Nephron progenitor cell (in vitro differentiated cells): ENCODE measurements around the gene STRIP1.

Experiments
- DNase-seq: peaks from one replicate; pipeline ENCODE4 v3.0.0; 2021
- H3K27ac Mint-ChIP-seq: 2 replicates; pipeline ENCODE4 v1.8.0; 2021; ENCODE audit warnings: mild to moderate bottlenecking, moderate library complexity, mixed read lengths
- H3K27me3 Mint-ChIP-seq: 2 replicates; pipeline ENCODE4 v1.8.0; 2021; ENCODE audit warnings: mild to moderate bottlenecking, low read depth, mixed read lengths; ENCODE audit not compliant: poor library complexity
- H3K36me3 Mint-ChIP-seq: 2 replicates; pipeline ENCODE4 v1.8.0; 2021; ENCODE audit warnings: low read depth, mixed read lengths
- H3K4me1 Mint-ChIP-seq: 2 replicates; pipeline ENCODE4 v1.8.0; 2021; ENCODE audit warnings: mixed read lengths
- H3K4me3 Mint-ChIP-seq: 2 replicates; pipeline ENCODE4 v1.8.0; 2021; ENCODE audit warnings: mild to moderate bottlenecking, moderate library complexity, mixed read lengths
- H3K9me3 Mint-ChIP-seq: 2 replicates; pipeline ENCODE4 v1.8.0; 2021; ENCODE audit warnings: mild to moderate bottlenecking, moderate library complexity, mixed read lengths
- CTCF ChIP-seq: fragments of 200-600 bp; sonication (generic); IDR thresholded peaks from 2 replicates; pipeline ENCODE4 v1.5.0; 2021; ENCODE audit warnings: antibody characterized with exemption

Gene STRIP1

DNA sequence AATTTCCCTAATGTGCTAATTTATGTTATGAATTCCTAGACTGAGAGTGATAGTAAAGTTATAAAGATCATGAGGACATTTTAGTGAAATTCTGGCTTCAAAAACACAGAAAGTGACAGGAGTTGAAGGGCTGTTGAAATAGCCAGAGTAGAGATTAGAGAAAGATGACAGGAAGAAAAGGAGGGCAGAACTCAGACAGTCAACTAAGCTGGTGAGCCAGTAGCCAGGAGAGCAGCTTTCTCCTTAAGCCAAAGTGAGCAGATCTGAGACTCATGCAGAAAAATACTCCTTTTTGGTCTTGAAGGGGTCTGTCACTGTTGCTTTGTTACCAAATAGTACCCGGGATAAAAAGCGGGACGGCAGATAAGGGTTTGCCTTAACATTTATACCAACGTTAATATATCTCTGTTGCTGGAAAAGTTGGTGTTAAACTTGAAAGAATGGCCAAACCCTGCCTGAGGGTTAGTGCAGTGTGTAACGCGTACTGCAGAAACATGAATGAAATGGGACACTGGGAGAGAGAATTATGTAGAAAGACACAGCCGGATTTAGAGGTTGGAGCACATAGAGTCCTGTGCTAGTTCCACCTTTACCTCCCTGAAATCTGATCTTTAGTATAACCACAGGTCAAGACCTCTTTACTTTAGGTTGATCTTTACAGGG is 37.1 kb upstream of the STRIP1 start:
- H3K27ac Mint-ChIP-seq, result peak overlapping the region; percentile 90
- no peak overlapping the region for H3K4me3 Mint-ChIP-seq
- no peaks in the 10 kb centered on the region for H3K9me3 Mint-ChIP-seq
- no peak for DNase-seq
- H3K36me3 Mint-ChIP-seq, result peaks cover 28% of the 10 kb centered on the region
- no peaks in the 10 kb centered on the region for H3K27me3 Mint-ChIP-seq
- TF ChIP-seq CTCF, result no peak
- peaks cover 22% of the 10 kb centered on the region for H3K4me1 Mint-ChIP-seq

GRCh38 chr1:109997867-109998229 is 36.6 kb upstream of the STRIP1 start:
- H3K27ac Mint-ChIP-seq, result peak overlapping the region; percentile 90
- H3K27me3 Mint-ChIP-seq, result no peaks in the 10 kb centered on the region
- peaks cover 27% of the 10 kb centered on the region for H3K4me1 Mint-ChIP-seq
- H3K9me3 Mint-ChIP-seq, result no peaks in the 10 kb centered on the region
- no peak for TF ChIP-seq CTCF
- H3K4me3 Mint-ChIP-seq, result no peak overlapping the region
- no peak for DNase-seq
- H3K36me3 Mint-ChIP-seq, result peaks cover 28% of the 10 kb centered on the region

DNA sequence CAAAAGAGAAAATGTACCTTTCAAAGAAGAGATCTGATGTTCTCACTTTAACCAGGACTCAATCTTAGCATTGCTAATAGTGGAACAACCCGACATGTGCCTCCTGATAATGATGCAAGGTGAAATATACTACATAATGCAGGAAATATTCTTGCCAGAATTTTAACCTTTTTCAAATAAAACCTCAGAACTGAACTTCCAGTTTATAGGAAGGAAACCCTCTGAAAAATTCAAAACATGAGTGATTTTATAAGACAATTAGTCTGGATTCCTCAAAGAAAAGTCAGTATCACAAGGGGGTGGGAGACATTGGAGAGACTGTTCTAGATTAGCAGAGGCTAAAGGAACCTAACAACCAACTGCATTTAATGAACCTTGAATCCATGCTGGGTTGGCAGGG is 31.7 kb upstream of the STRIP1 start:
- peaks cover 60% of the 10 kb centered on the region for H3K4me1 Mint-ChIP-seq
- no peak overlapping the region for H3K4me3 Mint-ChIP-seq
- H3K36me3 Mint-ChIP-seq, result peaks cover 3% of the 10 kb centered on the region
- H3K27me3 Mint-ChIP-seq, result no peaks in the 10 kb centered on the region
- peak overlapping the region; percentile 97 for H3K27ac Mint-ChIP-seq
- TF ChIP-seq CTCF, result no peak
- H3K9me3 Mint-ChIP-seq, result no peaks in the 10 kb centered on the region
- no peak for DNase-seq

GRCh38 chr1:110003747-110004428 is 30.5 kb upstream of the STRIP1 start:
- peak overlapping the region; percentile 97 for H3K27ac Mint-ChIP-seq
- peak overlapping the region; percentile 66 for H3K4me3 Mint-ChIP-seq
- TF ChIP-seq CTCF, result no peak
- H3K36me3 Mint-ChIP-seq, result peaks cover 5% of the 10 kb centered on the region
- no peaks in the 10 kb centered on the region for H3K27me3 Mint-ChIP-seq
- H3K9me3 Mint-ChIP-seq, result no peaks in the 10 kb centered on the region
- peak; percentile 43 for DNase-seq
- peaks cover 65% of the 10 kb centered on the region for H3K4me1 Mint-ChIP-seq

GRCh38 chr1:110004583-110004982 is 29.8 kb upstream of the STRIP1 start:
- Mint-ChIP-seq H3K27ac (peak overlapping the region; percentile 97), H3K36me3 (peaks cover 12% of the 10 kb centered on the region), H3K9me3 (no peaks in the 10 kb centered on the region), H3K27me3 (no peaks in the 10 kb centered on the region), H3K4me1 (peaks cover 69% of the 10 kb centered on the region), H3K4me3 (peak overlapping the region; percentile 66)
- no peak for DNase-seq
- TF ChIP-seq CTCF, result no peak

- no peak overlapping the region for H3K27ac Mint-ChIP-seq
- TF ChIP-seq CTCF, result no peak
- no peak for DNase-seq
- peak overlapping the region; percentile 35 for H3K4me3 Mint-ChIP-seq
- H3K27me3 Mint-ChIP-seq, result no peaks in the 10 kb centered on the region
- H3K4me1 Mint-ChIP-seq, result peaks cover 69% of the 10 kb centered on the region
- H3K9me3 Mint-ChIP-seq, result no peaks in the 10 kb centered on the region
- H3K36me3 Mint-ChIP-seq, result peaks cover 22% of the 10 kb centered on the region
These were observed 28.5 kb upstream of the STRIP1 start for GRCh38 chr1:110005971-110006370.
